Stimulated activated CD4-positive, alpha-beta T cell treated with anti-CD3 and anti-CD28 coated beads, Interleukin-15, amount 100 ng/mL, for 1 hour (primary cell): Measurements from ENCODE around the gene S1PR4.
"Not testable (repeated sequence)": the region's sequence is repeated elsewhere in the genome, so short reads cannot be mapped to it uniquely, and the experiment has no call there.

Experiments
- DNase-seq, 2 donors: peaks; one replicate each; pipeline ENCODE4 v3.0.0-alpha.2; 2020; ENCODE audit warnings: low read depth in 1 of 2, low spot score in 1 of 2

The S1PR4 gene

DNA sequence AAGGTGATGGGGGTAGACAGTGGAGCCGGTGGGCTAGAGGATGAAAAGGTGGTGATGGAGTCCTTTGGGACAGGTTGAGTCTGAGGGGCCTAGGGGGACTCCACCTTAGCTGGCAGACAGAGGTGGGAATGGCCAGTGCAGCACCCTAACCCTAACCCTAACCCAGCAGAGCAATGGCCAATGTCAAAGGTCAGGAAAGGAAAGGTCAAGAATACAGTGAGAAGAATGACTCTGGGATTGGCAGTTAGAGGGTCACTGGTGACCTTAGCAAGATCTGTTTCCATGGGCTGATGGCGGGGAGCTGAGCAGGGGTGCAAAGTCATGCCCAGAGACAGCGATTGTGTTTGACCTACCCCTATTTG lies 26.2 kb upstream of the S1PR4 start:
- no peak for DNase-seq

GRCh38 chr19:3153286-3154230 lies 25.0 kb upstream of the S1PR4 start:
- DNase-seq: no peak

- not testable (repeated sequence) for DNase-seq
These were observed 24.1 kb upstream of the S1PR4 start for GRCh38 chr19:3154447-3154846.

- DNase-seq: peak; percentile 56 to 61
These were observed 23.4 kb upstream of the S1PR4 start for GRCh38 chr19:3154957-3155736.

GRCh38 chr19:3157096-3157845 lies 21.3 kb upstream of the S1PR4 start:
- DNase-seq: no peak

GRCh38 chr19:3159565-3159964 lies 19.0 kb upstream of the S1PR4 start:
- no peak for DNase-seq

DNA sequence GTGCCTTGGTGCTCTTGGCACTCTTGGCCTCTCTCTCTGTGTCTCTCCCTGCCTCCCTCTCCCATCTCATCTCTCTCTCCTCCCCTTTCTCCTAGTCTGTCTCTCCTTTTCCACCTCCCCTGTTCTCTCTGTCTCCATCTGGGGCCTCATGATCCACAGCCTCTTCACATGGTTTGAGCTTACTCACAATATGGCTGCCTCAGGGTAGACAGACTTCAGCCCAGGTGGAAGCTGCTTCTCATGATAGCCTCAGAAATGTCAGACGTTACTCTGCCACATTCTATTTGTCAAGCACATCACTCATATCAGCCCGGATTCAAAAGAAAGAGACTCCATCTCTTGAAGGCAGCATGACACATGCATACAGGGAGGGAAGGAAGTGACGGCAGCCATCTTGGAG lies 18.4 kb upstream of the S1PR4 start:
- DNase-seq: no peak

GRCh38 chr19:3161453-3161852 lies 17.1 kb upstream of the S1PR4 start:
- DNase-seq: no peak

- DNase-seq: no peak
These were observed 15.9 kb upstream of the S1PR4 start for GRCh38 chr19:3162418-3163229.

DNA sequence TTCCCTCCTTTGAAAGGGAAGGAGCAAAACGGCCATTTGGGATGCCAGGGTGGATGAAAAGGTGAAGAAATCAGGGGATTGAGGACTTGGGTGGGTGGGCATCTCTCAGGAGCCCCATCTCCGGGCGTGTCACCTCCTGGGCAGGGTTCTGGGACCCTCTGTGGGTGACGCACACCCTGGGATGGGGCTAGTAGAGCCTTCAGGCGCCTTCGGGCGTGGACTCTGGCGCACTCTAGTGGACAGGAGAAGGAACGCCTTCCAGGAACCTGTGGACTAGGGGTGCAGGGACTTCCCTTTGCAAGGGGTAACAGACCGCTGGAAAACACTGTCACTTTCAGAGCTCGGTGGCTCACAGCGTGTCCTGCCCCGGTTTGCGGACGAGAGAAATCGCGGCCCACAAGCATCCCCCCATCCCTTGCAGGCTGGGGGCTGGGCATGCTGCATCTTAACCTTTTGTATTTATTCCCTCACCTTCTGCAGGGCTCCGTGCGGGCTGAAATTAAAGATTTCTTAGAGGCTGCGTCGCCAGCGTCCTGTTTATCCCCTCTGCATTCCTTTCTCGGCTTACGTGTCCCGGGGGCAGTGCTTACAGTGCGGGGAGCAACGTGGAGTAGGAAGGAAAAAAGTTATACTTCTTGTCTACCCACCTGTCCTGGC lies 15.2 kb upstream of the S1PR4 start:
- DNase-seq: peak; percentile 46 to 52

- DNase-seq: no peak
These were observed 14.6 kb upstream of the S1PR4 start for GRCh38 chr19:3163943-3164342.

- DNase-seq: no peak
These were observed 10.9 kb upstream of the S1PR4 start for GRCh38 chr19:3167533-3168272.

GRCh38 chr19:3171894-3172672 lies 6.5 kb upstream of the S1PR4 start:
- no peak for DNase-seq

DNA sequence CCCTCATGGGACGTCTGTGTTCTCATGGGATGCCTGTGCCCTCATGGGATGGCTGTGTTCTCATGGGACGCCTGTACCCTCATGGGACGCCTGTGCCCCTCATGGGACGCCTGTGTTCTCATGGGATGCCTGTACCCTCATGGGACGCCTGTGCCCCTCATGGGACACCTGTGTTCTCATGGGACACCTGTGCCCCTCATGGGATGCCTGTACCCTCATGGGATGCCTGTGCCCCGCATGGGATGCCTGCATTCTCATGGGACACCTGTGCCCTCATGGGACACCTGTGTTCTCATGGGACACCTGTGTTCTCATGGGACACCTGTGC lies 5.9 kb upstream of the S1PR4 start:
- not testable (repeated sequence) for DNase-seq

DNA sequence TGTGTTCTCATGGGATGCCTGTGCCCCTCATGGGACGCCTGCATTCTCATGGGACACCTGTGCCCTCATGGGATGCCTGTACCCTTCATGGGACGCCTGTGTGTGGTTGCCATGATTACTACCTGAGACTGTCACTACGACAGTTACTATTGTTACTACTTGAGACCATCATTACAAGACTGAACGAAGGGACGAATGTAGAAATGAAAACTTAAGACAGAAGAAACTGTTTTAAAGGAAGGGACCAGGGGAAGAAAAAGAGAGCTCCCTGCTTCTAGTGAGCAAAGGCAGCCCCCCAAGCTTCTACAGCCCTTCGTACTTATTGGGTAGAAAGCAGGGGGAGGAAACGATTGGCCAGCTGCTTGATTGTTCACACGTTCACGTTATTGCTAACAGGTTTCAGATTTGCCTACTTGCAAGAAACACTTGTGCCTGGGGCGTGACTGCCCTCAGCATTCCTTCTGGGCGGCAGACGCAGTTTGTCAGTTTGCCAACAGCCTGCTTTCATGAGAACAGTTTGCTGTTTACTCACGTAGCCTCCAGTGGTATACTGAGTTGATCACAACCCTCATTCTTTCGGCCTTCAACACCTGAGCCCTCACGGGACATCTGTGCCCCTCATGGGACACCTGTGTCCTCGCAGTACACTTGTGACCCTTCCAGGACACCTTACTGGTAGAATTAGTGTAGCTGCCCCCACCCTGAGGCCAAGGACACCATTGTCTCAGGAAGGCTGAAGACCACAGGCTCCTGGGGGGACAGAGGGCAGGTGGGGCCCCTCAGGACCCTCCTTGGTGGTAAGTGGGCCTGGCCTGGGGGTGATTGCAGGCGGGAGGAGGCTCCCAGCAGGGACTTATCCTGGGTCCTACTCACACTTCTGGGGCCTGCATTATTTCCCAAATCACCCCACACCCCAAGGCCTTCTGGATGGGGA lies 2.5 kb upstream of the S1PR4 start:
- DNase-seq: no peak

- DNase-seq: peak; percentile 54 to 55
These were observed 1.7 kb upstream of the S1PR4 start for GRCh38 chr19:3176715-3177501.
